Neural crest cell (in vitro differentiated cells): ENCODE data around the gene SUFU. TPM values are rescaled to one million over a fixed set of nuclear protein-coding genes. Genes with fewer than 3 reads are reported as not detected.

Source experiments
- DNase-seq: peaks from one replicate; pipeline ENCODE4 v3.0.0; 2021; ENCODE audit warnings: low read depth, mixed read lengths, low spot score
- H3K27ac Mint-ChIP-seq: one replicate; pipeline ENCODE4 v1.8.0; 2021; ENCODE audit warnings: mild to moderate bottlenecking, mixed read lengths; ENCODE audit not compliant: unreplicated experiment
- H3K27me3 Mint-ChIP-seq: 2 replicates; pipeline ENCODE4 v1.8.0; 2021; ENCODE audit warnings: low read depth, mild to moderate bottlenecking, mixed read lengths
- H3K36me3 Mint-ChIP-seq: 2 replicates; pipeline ENCODE4 v1.8.0; 2021; ENCODE audit warnings: low read depth, mild to moderate bottlenecking, mixed read lengths
- H3K4me1 Mint-ChIP-seq: 2 replicates; pipeline ENCODE4 v1.8.0; 2021; ENCODE audit warnings: mixed read lengths
- H3K4me3 Mint-ChIP-seq: one replicate; pipeline ENCODE4 v1.8.0; 2021; ENCODE audit warnings: mild to moderate bottlenecking, mixed read lengths
- H3K9me3 Mint-ChIP-seq: 2 replicates; pipeline ENCODE4 v1.8.0; 2021; ENCODE audit warnings: mixed read lengths
- total RNA-seq: library from RNA; stranded (reverse); gene quantifications from 2 replicates; pipeline ENCODE4 v1.2.1, GENCODE V29; 2021
- TF ChIP-seq, protein P1 (sequence below): fragments of 200-600 bp; sonication (generic); conservative IDR thresholded peaks from 2 replicates; pipeline ENCODE4 v1.5.0; 2021; ENCODE audit warnings: antibody characterized with exemption, mild to moderate bottlenecking

The SUFU gene
- total RNA-seq, 1 donor from 2014 or later: 27.1 TPM

DNA sequence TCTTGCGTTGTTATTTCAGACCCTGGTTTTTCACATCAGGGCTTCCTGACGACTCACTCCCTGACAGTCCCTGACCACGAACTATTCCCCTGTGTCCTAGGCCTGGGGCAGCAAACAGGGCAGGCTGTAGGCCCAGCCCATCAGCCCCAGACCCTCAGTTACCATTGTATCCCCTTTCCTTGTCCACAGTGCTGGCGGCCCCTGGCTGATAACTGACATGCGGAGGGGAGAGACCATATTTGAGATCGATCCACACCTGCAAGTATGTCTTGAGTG is 90.0 kb downstream of the SUFU start:
- TF ChIP-seq, protein P1, sequence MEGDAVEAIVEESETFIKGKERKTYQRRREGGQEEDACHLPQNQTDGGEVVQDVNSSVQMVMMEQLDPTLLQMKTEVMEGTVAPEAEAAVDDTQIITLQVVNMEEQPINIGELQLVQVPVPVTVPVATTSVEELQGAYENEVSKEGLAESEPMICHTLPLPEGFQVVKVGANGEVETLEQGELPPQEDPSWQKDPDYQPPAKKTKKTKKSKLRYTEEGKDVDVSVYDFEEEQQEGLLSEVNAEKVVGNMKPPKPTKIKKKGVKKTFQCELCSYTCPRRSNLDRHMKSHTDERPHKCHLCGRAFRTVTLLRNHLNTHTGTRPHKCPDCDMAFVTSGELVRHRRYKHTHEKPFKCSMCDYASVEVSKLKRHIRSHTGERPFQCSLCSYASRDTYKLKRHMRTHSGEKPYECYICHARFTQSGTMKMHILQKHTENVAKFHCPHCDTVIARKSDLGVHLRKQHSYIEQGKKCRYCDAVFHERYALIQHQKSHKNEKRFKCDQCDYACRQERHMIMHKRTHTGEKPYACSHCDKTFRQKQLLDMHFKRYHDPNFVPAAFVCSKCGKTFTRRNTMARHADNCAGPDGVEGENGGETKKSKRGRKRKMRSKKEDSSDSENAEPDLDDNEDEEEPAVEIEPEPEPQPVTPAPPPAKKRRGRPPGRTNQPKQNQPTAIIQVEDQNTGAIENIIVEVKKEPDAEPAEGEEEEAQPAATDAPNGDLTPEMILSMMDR: no peak
- H3K36me3 Mint-ChIP-seq: peaks cover 2% of the 10 kb centered on the region
- no peak overlapping the region for H3K4me3 Mint-ChIP-seq
- DNase-seq: no peak
- H3K27me3 Mint-ChIP-seq: no peaks in the 10 kb centered on the region
- H3K9me3 Mint-ChIP-seq: no peaks in the 10 kb centered on the region
- peaks cover 24% of the 10 kb centered on the region for H3K4me1 Mint-ChIP-seq
- peak overlapping the region; percentile 43 for H3K27ac Mint-ChIP-seq

DNA sequence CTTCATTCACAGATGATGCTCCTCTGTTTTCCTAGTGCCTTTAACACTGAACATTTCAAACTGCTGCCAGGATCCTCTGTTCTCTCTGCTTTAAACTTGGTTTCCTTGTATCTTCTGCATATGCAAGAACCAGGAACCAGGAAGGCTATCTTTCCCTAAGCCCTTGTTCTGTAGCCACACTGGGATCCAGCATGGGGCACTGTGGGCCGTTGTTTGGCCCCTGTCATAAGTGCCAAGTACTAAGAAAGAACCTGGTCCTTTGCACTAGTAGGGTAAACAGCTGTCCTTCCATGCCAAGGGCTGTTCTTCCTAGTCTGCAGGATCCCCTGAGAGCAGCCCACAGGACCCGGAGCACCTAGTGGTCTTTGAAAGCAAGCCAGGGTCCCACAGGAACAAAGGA is 91.5 kb downstream of the SUFU start:
- Mint-ChIP-seq H3K4me3 (no peak overlapping the region), H3K27me3 (no peaks in the 10 kb centered on the region), H3K27ac (no peak overlapping the region), H3K9me3 (no peaks in the 10 kb centered on the region), H3K4me1 (peaks cover 36% of the 10 kb centered on the region), H3K36me3 (peaks cover 2% of the 10 kb centered on the region)
- DNase-seq: no peak
- TF ChIP-seq, protein P1: no peak

DNA sequence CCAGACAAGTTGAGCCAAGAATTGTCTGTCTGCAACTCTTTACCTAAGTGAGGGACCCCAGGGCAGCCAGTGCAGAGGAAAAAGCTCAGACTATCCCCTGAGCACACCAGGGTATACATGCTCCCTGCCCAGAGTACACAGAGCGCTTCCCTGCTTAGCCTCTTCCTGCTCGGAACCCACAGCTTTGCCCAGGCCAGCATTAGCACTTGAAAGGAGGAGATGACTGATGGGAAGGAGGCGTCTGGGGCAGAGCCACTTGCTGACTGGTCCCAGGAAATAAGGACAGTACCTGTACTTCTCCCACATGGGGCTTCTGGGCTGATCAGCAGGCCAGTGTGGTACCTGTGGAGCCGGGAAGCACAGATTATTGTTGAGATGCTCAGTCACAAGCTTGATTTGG is 92.1 kb downstream of the SUFU start:
- Mint-ChIP-seq H3K36me3 (peaks cover 2% of the 10 kb centered on the region), H3K4me3 (no peak overlapping the region), H3K27ac (peak overlapping the region; percentile 75), H3K9me3 (no peaks in the 10 kb centered on the region), H3K27me3 (no peaks in the 10 kb centered on the region), H3K4me1 (peaks cover 39% of the 10 kb centered on the region)
- TF ChIP-seq, protein P1: no peak
- no peak for DNase-seq

DNA sequence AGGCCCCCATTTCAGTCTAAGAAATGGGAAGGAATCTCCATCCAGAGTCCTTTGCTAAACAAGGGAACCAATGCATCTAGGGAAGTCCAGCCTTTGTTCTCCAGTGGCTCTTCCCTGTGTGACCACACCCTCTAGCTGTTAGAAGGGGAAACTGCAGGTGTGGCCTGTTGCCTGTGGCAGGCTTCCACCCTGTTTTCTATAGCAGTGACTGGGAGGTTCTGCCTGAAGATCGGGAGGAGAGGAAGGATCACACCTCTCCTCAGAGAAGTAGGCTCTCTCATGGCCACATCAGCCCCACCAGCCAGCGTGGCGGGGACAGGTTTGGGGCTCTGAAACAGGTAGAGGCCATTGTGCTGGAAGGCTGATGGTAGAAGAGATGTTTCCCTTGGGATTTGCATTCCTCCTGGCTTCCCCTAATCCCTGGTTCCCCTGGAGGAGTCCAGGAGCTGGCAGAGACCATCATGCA is 92.8 kb downstream of the SUFU start:
- Mint-ChIP-seq H3K4me1 (peaks cover 39% of the 10 kb centered on the region), H3K9me3 (no peaks in the 10 kb centered on the region), H3K27ac (peak overlapping the region; percentile 75), H3K4me3 (peak overlapping the region; percentile 16), H3K36me3 (peaks cover 2% of the 10 kb centered on the region), H3K27me3 (no peaks in the 10 kb centered on the region)
- DNase-seq: no peak
- TF ChIP-seq, protein P1: peak; percentile 77

DNA sequence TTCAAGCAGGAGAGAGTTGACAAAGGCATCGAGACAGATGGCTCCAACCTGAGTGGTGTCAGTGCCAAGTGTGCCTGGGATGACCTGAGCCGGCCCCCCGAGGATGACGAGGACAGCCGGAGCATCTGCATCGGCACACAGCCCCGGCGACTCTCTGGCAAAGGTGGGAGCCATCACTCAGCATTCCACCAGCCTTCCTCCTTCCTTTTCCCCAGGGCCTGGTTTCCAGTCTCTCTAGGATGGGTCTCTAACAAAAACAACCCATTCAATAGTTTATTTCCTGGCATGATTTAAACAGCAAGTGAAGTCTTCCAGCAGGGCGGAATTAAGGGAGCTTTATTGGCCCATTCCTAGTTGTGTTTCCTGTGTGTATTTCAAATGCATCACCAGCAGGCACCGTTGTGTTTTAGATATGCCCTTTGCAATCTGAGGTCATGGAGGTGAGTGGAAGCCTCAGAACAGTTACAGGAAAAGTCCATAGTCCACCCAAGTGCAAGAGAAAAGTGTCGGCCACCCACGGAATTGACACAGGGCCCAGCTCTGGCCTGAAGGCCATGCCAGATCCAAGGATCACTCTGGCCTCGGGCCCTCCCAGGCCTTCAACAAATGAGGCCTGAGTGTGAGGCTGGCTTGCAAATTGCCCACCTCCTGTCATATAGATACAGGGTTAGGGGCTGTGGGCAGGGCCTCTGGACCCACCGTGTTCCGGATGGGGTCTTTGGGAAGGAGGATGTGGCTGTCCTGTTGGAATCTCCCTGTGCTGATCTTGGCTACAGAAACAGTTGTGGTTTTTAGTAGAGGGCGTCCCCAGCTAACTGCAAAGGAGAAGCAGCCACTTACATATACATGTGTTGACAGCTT is 93.6 kb downstream of the SUFU start:
- Mint-ChIP-seq H3K9me3 (no peaks in the 10 kb centered on the region), H3K4me3 (no peak overlapping the region), H3K27me3 (no peaks in the 10 kb centered on the region), H3K27ac (no peak overlapping the region), H3K36me3 (peaks cover 2% of the 10 kb centered on the region), H3K4me1 (peaks cover 38% of the 10 kb centered on the region)
- DNase-seq: no peak
- TF ChIP-seq, protein P1: no peak
